GM06990 (cell line): Measurements from ENCODE around the gene SPOPL.

Experiments used
- DNase-seq: peaks from one replicate; pipeline ENCODE4 v3.0.0-alpha.2; 2011; ENCODE audit not compliant: insufficient read length; ENCODE audit errors: extremely low read depth
- H3K27me3 ChIP-seq: replicated peaks from 2 replicates; pipeline ENCODE4 v1.6.0; 2011; ENCODE audit warnings: low read length; ENCODE audit not compliant: control insufficient read depth, insufficient read depth
- H3K36me3 ChIP-seq: 2 replicates; pipeline ENCODE4 v1.5.1; 2011; ENCODE audit warnings: low read length; ENCODE audit not compliant: control insufficient read depth, insufficient read depth
- H3K4me3 ChIP-seq: replicated peaks from 2 replicates; pipeline ENCODE4 v1.5.1; 2011; ENCODE audit warnings: low read depth, mild to moderate bottlenecking, control low read depth, low read length
- TF ChIP-seq, protein P1 (sequence below): IDR thresholded peaks from 2 replicates; pipeline ENCODE4 v1.5.1; 2011; ENCODE audit warnings: low read length, control low read depth, mild to moderate bottlenecking, inconsistent platforms; ENCODE audit not compliant: insufficient read depth, poor library complexity, severe bottlenecking

Gene SPOPL

DNA sequence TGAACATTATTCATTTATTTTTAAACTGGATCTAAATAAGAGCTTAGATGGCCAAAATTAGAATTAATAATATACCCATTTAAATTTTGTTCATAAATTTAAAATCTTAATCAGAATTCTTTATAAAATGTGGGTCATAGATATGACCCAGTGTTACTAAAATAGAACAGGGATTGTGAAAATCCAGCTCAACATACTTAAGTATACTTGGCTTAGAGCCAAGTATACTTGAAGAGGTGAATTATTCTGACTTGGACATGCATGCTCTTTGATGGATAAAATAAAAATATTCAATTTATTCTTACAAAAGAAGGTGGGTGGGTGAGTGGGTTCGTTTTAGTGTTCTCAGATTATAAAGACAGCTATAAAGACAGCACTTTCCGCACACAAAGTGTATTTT is 70.7 kb downstream of the SPOPL start:
- peaks cover 2% of the 10 kb centered on the region for H3K36me3 ChIP-seq
- no peak overlapping the region for H3K4me3 ChIP-seq
- H3K27me3 ChIP-seq = no peaks in the 10 kb centered on the region
- DNase-seq = no peak
- TF ChIP-seq, protein P1, sequence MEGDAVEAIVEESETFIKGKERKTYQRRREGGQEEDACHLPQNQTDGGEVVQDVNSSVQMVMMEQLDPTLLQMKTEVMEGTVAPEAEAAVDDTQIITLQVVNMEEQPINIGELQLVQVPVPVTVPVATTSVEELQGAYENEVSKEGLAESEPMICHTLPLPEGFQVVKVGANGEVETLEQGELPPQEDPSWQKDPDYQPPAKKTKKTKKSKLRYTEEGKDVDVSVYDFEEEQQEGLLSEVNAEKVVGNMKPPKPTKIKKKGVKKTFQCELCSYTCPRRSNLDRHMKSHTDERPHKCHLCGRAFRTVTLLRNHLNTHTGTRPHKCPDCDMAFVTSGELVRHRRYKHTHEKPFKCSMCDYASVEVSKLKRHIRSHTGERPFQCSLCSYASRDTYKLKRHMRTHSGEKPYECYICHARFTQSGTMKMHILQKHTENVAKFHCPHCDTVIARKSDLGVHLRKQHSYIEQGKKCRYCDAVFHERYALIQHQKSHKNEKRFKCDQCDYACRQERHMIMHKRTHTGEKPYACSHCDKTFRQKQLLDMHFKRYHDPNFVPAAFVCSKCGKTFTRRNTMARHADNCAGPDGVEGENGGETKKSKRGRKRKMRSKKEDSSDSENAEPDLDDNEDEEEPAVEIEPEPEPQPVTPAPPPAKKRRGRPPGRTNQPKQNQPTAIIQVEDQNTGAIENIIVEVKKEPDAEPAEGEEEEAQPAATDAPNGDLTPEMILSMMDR = no peak

DNA sequence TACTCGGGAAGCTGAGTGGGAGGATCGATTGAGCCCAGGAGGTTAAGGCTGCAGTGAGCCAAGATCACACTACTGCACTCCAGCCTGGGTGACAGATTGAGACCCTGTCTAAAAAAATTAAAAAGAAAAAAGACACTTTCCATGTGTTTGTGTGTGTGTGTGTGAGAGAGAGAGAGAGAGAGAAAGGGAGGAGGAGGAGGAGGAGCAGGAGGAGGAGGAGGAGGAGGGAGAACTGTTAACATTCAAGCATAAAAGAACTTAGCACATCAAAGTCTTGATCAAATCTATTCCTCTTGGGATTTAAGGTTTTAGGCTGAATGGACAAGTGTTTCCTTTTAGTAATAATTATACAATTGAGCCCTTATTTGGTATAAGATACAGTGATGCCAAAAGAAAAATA is 75.5 kb downstream of the SPOPL start:
- DNase-seq = no peak
- no peak overlapping the region for H3K4me3 ChIP-seq
- no peaks in the 10 kb centered on the region; the same call in 1 of the 2 replicates for H3K36me3 ChIP-seq
- H3K27me3 ChIP-seq = no peaks in the 10 kb centered on the region
- TF ChIP-seq, protein P1 = no peak

DNA sequence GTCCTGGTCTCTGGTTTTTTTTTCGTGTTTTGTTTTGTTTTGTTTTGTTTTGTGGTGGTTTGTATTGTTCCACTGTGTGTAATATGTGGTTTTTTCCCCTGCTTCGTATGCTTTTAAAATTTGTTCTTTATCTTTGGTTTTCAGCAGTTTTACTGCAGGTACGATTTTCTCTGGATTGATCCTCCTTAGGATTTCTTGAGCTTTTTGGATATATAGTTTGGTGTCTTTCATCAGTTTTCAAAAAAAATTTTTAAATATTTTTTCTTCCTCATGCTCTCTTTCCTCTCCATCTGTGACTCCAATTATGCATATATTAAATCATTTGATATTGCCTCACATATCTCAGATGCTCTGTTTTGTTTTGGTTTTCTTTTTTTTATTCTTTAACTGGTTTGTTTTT is 78.0 kb downstream of the SPOPL start:
- TF ChIP-seq, protein P1 = no peak
- no peaks in the 10 kb centered on the region for H3K27me3 ChIP-seq
- no peaks in the 10 kb centered on the region; the same call in none of the 2 replicates for H3K36me3 ChIP-seq
- H3K4me3 ChIP-seq = no peak overlapping the region
- DNase-seq = no peak

DNA sequence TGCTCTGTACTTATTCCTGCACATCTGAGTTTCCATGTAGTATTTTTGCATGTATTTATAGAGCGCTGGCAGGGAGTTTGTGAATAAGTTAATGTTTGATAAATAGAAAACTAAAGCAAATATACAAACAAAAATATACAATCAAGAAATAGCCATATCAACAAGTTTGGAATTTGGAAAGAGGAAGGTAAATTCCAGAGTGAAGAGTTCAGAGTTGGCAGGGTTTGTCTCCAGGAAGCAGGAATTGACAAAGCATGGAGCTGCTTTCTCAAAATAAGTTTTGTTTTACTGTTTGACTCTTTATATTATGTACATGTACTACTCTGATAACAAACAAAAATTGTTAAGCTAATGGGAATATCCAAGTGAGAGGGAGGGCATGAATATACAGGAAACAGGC is 80.3 kb downstream of the SPOPL start:
- H3K4me3 ChIP-seq = no peak overlapping the region
- H3K36me3 ChIP-seq = no peaks in the 10 kb centered on the region; the same call in none of the 2 replicates
- TF ChIP-seq, protein P1 = no peak
- H3K27me3 ChIP-seq = no peaks in the 10 kb centered on the region
- DNase-seq = no peak

DNA sequence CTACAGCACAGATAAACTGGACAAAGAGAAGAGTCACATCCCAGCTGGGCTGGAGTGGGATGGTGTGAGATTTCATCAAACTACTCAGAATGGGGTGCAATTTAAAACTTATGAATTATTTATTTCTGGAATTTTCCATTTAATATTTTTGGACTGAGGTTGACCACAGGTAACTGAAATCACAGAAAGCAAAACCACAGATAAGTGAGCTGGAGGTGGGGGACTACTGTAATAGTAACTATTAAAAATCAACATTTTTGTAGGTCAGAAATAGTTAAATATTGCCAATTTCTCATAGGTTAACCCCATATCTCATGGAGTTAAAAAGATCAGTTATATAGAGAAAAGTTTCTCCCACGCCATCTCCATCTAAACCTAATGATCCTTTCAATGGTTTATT is 88.1 kb downstream of the SPOPL start:
- Histone ChIP-seq H3K36me3 (peaks cover 2% of the 10 kb centered on the region; the same call in 1 of the 2 replicates), H3K27me3 (no peaks in the 10 kb centered on the region), H3K4me3 (no peak overlapping the region)
- DNase-seq = no peak
- TF ChIP-seq, protein P1 = no peak

DNA sequence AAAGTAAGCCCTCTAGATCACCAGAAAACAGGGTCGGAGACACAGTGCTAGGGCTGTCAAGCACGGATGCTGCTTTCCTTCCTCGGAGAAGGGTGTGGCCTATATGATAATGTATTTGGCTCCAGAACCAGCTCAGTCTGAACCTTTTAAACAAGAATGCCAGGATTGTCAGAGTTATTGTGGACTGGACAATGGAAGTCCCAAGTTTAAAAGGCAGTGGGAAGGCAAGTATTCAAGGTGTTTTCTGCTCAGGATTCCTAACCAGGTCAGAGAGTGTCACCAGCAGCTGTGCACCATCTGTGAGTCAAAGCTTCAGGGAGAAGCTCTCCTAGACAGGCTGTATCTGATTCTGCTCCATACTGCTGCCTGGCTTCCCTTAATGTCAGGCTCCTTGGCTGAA is 94.8 kb downstream of the SPOPL start:
- TF ChIP-seq, protein P1 = no peak
- no peak for DNase-seq
- H3K4me3 ChIP-seq = no peak overlapping the region
- H3K27me3 ChIP-seq = no peaks in the 10 kb centered on the region
- peaks cover 5% of the 10 kb centered on the region for H3K36me3 ChIP-seq
